ENCODE data around the gene NDUFAF8. TPM values are rescaled to one million over a fixed set of nuclear protein-coding genes. Genes with fewer than 3 reads are reported as not detected.

The NDUFAF8 gene
- total RNA-seq, 3 donors from 2014 or later (not counting 1 experiment from before 2014, with no cell fraction given) = 28.6 to 36.4 (median 34.9) TPM

GRCh38 chr17:81285894-81286293 lies 46.8 kb downstream of the NDUFAF8 start:
- no peaks in the 10 kb centered on the region for H3K36me3 Mint-ChIP-seq
- peak in 2 of 3 donors; percentile 5 to 17 for ATAC-seq

GRCh38 chr17:81286491-81287145 lies 47.5 kb downstream of the NDUFAF8 start:
- 84% methylated on average over 23 of the region's 23 CpGs for WGBS (ENCODE audit: insufficient coverage)
- Histone ChIP-seq H3K27me3 (ENCODE audit: control insufficient read depth, insufficient read depth, low read length) (no peaks in the 10 kb centered on the region), H3K4me3 (ENCODE audit: low read length) (no peak overlapping the region), H3K27ac (ENCODE audit: low read length) (peak overlapping the region; percentile 70), H3K9me3 (ENCODE audit: control insufficient read depth, insufficient read depth, low read length) (no peaks in the 10 kb centered on the region), H3K4me1 (ENCODE audit: control insufficient read depth, insufficient read depth, low read length) (peaks cover 51% of the 10 kb centered on the region), H3K36me3 (ENCODE audit: control insufficient read depth, insufficient read depth, low read length) (peaks cover 29% of the 10 kb centered on the region)
- ATAC-seq (no peak), DNase-seq (no peak)
- Mint-ChIP-seq H3K27ac (peak overlapping the region; percentile 85 to 89), H3K4me3 (peak overlapping the region; percentile 93), H3K36me3 (no peaks in the 10 kb centered on the region), H3K9me3 (no peaks in the 10 kb centered on the region), H3K27me3 (ENCODE audit: low read depth in 2 of 2) (no peaks in the 10 kb centered on the region), H3K4me1 (peaks cover 47 to 51% of the 10 kb centered on the region in 2 donors)
- intact Hi-C loops (cut with micrococcal nuclease) = no loop called here
- no peak for TF ChIP-seq CTCF (IDR thresholded peaks at IDR 0.05)

More at GRCh38 chr17:81285894-81286293, 46.8 kb downstream of the NDUFAF8 start:
- intact Hi-C loops (cut with micrococcal nuclease) = no loop called here
- H3K27me3 Mint-ChIP-seq (ENCODE audit: low read depth in 2 of 2) = no peaks in the 10 kb centered on the region
- Histone ChIP-seq H3K27me3 (ENCODE audit: control insufficient read depth, insufficient read depth, low read length) (no peaks in the 10 kb centered on the region), H3K4me1 (ENCODE audit: control insufficient read depth, insufficient read depth, low read length) (peaks cover 47% of the 10 kb centered on the region), H3K4me3 (ENCODE audit: low read length) (peak overlapping the region; percentile 52), H3K27ac (ENCODE audit: low read length) (peak overlapping the region; percentile 70), H3K36me3 (ENCODE audit: control insufficient read depth, insufficient read depth, low read length) (peaks cover 33% of the 10 kb centered on the region), H3K9me3 (ENCODE audit: control insufficient read depth, insufficient read depth, low read length) (no peaks in the 10 kb centered on the region)
- DNase-seq = no peak
- peak overlapping the region; percentile 85 to 89 for H3K27ac Mint-ChIP-seq
- peak overlapping the region; percentile 93 for H3K4me3 Mint-ChIP-seq
- peaks cover 44 to 47% of the 10 kb centered on the region in 2 donors for H3K4me1 Mint-ChIP-seq
- H3K9me3 Mint-ChIP-seq = no peaks in the 10 kb centered on the region
- TF ChIP-seq CTCF (IDR thresholded peaks at IDR 0.05) = no peak
- 59% methylated on average over 12 of the region's 12 CpGs for WGBS (ENCODE audit: insufficient coverage)

GRCh38 chr17:81287152-81287551 lies 48.0 kb downstream of the NDUFAF8 start:
- no peak for DNase-seq
- Histone ChIP-seq H3K4me1 (ENCODE audit: control insufficient read depth, insufficient read depth, low read length) (peaks cover 56% of the 10 kb centered on the region), H3K9me3 (ENCODE audit: control insufficient read depth, insufficient read depth, low read length) (no peaks in the 10 kb centered on the region), H3K27ac (ENCODE audit: low read length) (peak overlapping the region; percentile 3), H3K4me3 (ENCODE audit: low read length) (no peak overlapping the region), H3K27me3 (ENCODE audit: control insufficient read depth, insufficient read depth, low read length) (no peaks in the 10 kb centered on the region), H3K36me3 (ENCODE audit: control insufficient read depth, insufficient read depth, low read length) (peaks cover 24% of the 10 kb centered on the region)
- H3K36me3 Mint-ChIP-seq = no peaks in the 10 kb centered on the region
- ATAC-seq = no peak
- WGBS (ENCODE audit: insufficient coverage) = 94% methylated on average over 21 of the region's 21 CpGs
- H3K4me1 Mint-ChIP-seq = peaks cover 49 to 55% of the 10 kb centered on the region in 2 donors
- no peaks in the 10 kb centered on the region for H3K9me3 Mint-ChIP-seq
- peak overlapping the region; percentile 49 for H3K4me3 Mint-ChIP-seq
- H3K27me3 Mint-ChIP-seq (ENCODE audit: low read depth in 2 of 2) = no peaks in the 10 kb centered on the region
- intact Hi-C loops (cut with micrococcal nuclease) = no loop called here
- no peak for TF ChIP-seq CTCF (IDR thresholded peaks at IDR 0.05)
- peak overlapping the region; percentile 85 to 89 for H3K27ac Mint-ChIP-seq

Data from natural killer cell (primary cell).